ENCODE results near the gene FRMD4A.

Gene FRMD4A
- total RNA-seq, result 0 to 1.7 (median 1.3) reads per million in 9 experiments

DNA sequence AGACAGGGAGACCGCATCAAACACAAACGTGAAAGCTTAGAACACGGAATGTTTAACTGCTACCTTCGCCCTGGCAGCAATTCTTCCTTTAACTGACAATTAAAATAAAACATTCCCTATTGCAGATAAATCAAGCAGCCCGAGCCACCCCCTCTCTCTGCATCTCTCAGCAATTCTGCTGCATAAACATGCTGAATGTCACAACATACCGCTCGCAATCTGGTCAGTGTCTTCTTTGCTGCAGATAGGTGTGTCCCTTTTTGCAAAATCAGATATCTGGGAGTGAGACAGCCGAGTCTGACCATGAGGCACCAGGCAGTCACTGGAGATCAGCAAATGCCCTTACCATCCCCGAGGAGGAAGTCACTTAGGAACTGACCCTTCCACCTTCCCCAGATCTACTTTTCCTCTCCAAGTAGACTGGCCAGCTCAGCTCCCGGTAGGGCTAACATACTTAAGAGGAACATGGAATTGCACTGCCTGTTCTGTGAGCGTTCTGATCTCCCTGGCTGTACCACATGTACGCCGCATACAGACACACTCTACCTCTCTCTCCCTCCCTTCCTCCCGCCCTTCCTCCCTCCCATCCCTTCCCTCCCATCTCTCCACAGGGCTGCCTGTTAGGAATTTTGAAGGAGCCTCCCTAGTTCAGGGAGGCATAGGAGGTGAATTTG is at the start of gene FRMD4A:
Gene FRMD4A, minus strand, starts transcription at position 537 of the 674 bp plus-strand sequence.
- Mint-ChIP-seq H3K36me3 (ENCODE audit: insufficient read depth) (peaks cover 4% of the 10 kb centered on the region), H3K27ac (no peak within 1 kb of the TSS), H3K4me3 (no peak within 1 kb of the TSS), H3K9me3 (no peaks in the 10 kb centered on the region), H3K27me3 (peaks cover 60 to 80% of the 10 kb centered on the region in 2 donors), H3K4me1 (ENCODE audit: low read depth in 2 of 2) (peaks cover 0 to 4% of the 10 kb centered on the region in 2 donors)
- no peak for ATAC-seq (replicated peaks)
- no peak for DNase-seq

DNA sequence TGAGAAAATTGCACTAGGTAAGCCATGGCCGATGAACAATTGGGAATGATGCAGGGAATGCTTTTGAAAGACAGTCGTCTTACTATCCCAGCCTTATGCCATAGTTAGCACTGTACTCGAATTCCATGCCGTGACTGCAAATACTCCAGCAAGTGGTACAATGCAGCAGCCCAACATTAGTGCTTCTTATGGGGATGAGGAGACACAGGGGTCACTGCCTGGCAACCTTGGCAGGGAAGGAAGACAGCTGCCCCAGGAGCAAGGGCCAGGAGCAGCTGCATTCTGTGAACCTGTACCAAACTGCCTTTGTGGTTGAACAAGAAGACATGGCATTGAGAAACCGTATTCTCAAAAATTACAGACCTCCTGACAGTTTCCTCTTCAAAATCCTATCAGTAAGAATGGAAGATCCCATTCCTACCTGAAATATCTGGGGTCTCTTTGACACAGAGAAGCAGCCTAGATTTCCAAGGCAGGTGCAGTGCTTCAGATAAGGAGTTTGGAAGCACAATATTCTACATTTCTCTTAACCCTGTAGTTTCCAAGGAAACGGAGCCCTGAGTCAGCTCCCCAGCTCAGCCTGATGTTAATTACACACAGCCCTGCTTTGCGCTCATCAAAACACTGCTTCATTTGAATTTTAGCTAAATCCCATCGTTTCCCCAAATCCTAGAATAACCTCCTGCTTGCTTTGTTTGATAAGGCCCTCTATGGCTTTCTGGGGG is 49.0 kb upstream of the FRMD4A start:
- Mint-ChIP-seq H3K4me3 (no peak overlapping the region), H3K36me3 (ENCODE audit: insufficient read depth) (peaks cover 2% of the 10 kb centered on the region), H3K27me3 (peaks cover 43 to 65% of the 10 kb centered on the region in 2 donors), H3K4me1 (ENCODE audit: low read depth in 2 of 2) (no peaks in the 10 kb centered on the region), H3K27ac (no peak overlapping the region), H3K9me3 (no peaks in the 10 kb centered on the region)
- ATAC-seq (replicated peaks) (no peak), DNase-seq (no peak)

DNA sequence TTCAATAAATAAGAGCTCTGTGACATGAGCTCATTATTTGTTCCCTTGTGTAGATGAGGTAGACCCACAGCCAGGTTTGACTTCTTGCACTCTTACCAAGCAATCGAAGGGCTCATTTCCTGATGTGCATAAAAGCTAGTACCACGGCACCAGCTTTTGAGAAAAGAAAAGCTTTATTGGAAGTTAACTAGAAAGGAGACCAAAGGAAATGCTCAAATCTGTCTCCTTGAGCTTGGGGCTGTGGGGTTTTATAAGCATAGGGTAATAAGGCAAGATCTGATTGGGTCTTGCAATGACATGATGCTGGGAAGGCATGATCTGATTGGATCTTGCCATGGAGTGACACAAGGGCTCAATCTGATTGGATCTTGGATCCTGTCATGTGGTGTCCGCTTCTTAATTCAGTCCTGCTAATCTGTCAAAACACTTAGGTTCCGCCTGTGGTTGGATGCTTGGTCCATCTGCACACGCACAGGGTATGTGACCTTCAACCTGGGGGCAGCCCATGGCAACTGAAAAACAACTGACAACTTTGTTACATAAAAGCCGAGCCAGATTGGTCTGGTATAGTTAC is 47.8 kb upstream of the FRMD4A start:
- Mint-ChIP-seq H3K4me3 (no peak overlapping the region), H3K9me3 (no peaks in the 10 kb centered on the region), H3K36me3 (ENCODE audit: insufficient read depth) (peaks cover 2% of the 10 kb centered on the region), H3K4me1 (ENCODE audit: low read depth in 2 of 2) (no peaks in the 10 kb centered on the region), H3K27ac (no peak overlapping the region), H3K27me3 (peaks cover 55 to 78% of the 10 kb centered on the region in 2 donors)
- ATAC-seq (replicated peaks) (no peak), DNase-seq (no peak)

DNA sequence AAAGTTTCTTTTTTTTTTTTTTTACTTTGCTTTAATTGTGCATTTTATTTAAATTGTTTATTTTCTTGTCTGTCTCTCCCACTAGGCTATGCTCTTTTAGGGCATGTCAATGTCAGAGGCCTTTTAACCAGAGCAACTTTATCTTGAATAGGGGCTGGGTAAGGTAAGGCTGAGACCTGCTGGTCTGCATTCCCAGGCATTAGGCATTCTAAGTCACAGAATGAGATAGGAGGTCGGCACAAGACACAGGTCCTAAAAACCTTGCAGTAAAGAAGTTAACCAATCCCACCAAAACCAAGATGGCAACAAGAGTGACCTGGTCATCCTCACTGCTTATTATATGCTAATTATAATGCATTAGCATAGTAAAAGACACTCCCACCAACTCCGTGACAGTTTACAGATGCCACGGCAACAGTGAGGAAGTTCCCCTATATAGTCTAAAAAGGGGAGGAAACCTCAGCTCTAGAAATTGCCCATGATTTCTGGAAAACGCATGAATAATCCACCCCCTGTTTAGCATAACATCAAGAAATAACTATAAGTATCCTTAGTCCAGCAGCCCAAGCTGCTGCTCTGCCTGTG is 47.0 kb upstream of the FRMD4A start:
- DNase-seq (no peak), ATAC-seq (replicated peaks) (no peak)
- H3K36me3 Mint-ChIP-seq (ENCODE audit: insufficient read depth), result peaks cover 2% of the 10 kb centered on the region
- no peaks in the 10 kb centered on the region for H3K9me3 Mint-ChIP-seq
- no peak overlapping the region for H3K4me3 Mint-ChIP-seq
- no peaks in the 10 kb centered on the region for H3K4me1 Mint-ChIP-seq (ENCODE audit: low read depth in 2 of 2)
- H3K27ac Mint-ChIP-seq, result no peak overlapping the region
- peaks cover 57 to 85% of the 10 kb centered on the region in 2 donors for H3K27me3 Mint-ChIP-seq

DNA sequence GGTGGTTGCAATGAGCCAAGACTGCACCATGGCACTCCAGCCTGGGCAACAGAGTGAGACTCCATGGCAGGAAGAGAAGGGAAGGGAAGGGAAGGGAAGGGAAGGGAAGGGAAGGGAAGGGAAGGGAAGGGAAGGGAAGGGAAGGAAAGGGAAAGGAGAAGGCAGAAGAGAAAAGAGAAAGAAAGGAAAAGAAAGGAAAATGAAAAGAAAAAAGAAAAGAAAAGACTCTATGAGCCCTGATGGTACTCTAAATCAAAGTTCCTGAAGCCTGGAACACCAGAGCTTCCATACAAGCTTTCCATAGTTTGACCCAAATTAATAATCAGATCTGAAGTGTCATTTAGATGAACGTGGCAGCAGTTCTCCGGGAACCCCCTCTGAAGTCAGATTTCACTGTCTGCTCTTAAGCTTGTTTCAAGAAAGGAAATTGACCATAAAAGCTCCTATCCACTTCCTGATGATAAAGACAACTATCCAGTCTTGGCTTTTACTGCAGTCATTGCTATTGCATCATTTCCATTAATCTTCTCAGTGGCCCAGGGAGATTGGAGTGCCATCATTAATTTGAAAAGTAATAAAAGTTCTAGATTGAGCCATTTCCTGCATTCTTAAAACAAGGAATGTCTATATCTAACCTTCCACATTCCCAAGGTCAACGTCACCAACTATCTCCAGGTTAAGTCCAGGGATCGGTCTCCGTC is 44.2 kb upstream of the FRMD4A start:
- DNase-seq, result no peak

DNA sequence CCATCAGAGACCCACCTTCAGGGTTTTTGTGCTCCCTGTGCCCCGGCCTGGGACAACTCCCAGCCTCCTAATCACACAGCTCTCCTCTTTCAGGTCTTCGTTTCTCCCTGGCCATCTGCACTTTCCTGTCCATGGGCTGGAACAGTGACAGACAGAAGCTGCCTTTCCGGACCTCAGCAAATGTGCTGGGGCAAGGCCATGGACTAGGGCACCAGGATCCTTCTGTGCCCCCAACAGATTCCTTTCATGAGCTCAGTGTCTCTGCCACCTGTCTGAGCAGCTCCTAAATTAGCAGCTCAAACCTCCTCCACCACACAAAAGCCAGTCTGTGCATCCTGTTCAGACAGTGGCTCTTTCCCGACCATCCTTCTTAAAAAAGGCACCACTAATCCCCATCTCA is 41.9 kb upstream of the FRMD4A start:
- H3K27me3 Mint-ChIP-seq, result peaks cover 64 to 99% of the 10 kb centered on the region in 2 donors
- H3K9me3 Mint-ChIP-seq, result no peaks in the 10 kb centered on the region
- peaks cover 2% of the 10 kb centered on the region for H3K36me3 Mint-ChIP-seq (ENCODE audit: insufficient read depth)
- no peak overlapping the region for H3K4me3 Mint-ChIP-seq
- no peak for DNase-seq
- H3K4me1 Mint-ChIP-seq (ENCODE audit: low read depth in 2 of 2), result no peaks in the 10 kb centered on the region
- H3K27ac Mint-ChIP-seq, result no peak overlapping the region
- ATAC-seq (replicated peaks), result no peak

More for the DNA sequence above, 44.2 kb upstream of the FRMD4A start:
- peaks cover 2% of the 10 kb centered on the region for H3K36me3 Mint-ChIP-seq (ENCODE audit: insufficient read depth)
- no peak overlapping the region for H3K27ac Mint-ChIP-seq
- peaks cover 69 to 99% of the 10 kb centered on the region in 2 donors for H3K27me3 Mint-ChIP-seq
- no peak for ATAC-seq (replicated peaks)
- H3K4me3 Mint-ChIP-seq, result no peak overlapping the region
- no peaks in the 10 kb centered on the region for H3K9me3 Mint-ChIP-seq
- H3K4me1 Mint-ChIP-seq (ENCODE audit: low read depth in 2 of 2), result no peaks in the 10 kb centered on the region

DNA sequence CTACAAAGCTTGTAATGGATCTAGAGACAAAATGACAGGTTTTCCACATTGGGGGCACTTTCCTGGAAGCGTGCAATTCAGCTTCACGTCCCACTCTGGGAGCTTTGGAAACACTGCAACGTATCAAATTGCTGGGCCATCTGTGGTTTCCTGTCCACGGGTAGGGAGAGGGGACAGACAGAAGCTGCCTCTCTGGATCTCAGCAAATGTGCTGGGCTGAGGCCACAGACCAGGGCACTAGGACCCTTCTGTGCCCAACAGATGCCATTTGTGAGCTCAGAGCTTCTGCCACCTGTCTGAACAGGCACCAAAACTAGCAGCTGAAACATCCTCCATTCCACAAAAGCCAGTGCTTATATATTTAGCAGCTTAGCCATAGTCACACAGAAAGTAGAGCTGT is 40.9 kb upstream of the FRMD4A start:
- H3K36me3 Mint-ChIP-seq (ENCODE audit: insufficient read depth), result no peaks in the 10 kb centered on the region

DNA sequence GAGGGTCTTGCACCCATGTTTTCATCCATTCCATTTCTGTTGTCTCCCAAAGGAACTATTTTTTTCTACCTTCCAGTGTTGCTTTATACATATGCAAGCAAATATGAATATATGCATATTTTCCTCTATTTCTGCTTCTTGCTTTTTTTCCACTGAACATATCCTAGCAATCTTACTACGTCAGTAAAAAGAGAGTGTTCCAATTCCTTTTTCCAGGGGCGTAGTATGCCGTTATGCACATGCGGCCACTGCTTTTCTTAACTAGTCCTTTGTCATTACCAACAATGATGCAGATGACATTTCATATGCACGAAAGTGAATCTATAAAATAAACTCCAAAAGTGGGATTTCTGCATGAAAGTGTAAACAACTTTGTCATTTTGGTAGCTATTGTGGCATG is 40.2 kb upstream of the FRMD4A start:
- Mint-ChIP-seq H3K27me3 (peaks cover 59 to 82% of the 10 kb centered on the region in 2 donors), H3K9me3 (no peaks in the 10 kb centered on the region), H3K27ac (no peak overlapping the region), H3K4me1 (ENCODE audit: low read depth in 2 of 2) (no peaks in the 10 kb centered on the region), H3K4me3 (no peak overlapping the region), H3K36me3 (ENCODE audit: insufficient read depth) (no peaks in the 10 kb centered on the region)
- ATAC-seq (replicated peaks), result no peak
- DNase-seq, result no peak

More for the DNA sequence above, 40.9 kb upstream of the FRMD4A start:
- DNase-seq (no peak), ATAC-seq (replicated peaks) (no peak)
- no peaks in the 10 kb centered on the region for H3K9me3 Mint-ChIP-seq
- H3K27me3 Mint-ChIP-seq, result peaks cover 64 to 89% of the 10 kb centered on the region in 2 donors
- no peaks in the 10 kb centered on the region for H3K4me1 Mint-ChIP-seq (ENCODE audit: low read depth in 2 of 2)
- H3K27ac Mint-ChIP-seq, result no peak overlapping the region
- no peak overlapping the region for H3K4me3 Mint-ChIP-seq

DNA sequence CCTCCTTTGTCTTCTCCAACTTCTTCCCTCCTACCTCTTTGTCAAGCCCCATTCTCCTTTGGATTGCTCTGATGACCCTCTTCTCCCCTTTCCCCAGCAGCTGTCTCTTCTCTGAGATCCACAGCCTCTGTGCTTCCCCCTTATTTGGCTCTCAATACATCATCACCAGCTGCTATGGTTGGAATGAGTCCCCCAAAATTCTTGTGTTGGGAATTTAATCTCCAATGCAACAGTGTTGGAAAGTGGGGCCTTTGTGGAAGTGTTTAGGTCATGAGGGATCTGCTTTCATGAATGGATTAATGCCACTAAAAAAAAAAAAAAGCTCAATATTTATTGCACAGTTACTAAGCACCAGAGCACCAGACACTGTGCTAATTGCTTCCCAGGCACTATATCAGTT is 39.2 kb upstream of the FRMD4A start:
- H3K4me1 Mint-ChIP-seq (ENCODE audit: low read depth in 2 of 2), result no peaks in the 10 kb centered on the region
- no peaks in the 10 kb centered on the region for H3K9me3 Mint-ChIP-seq
- H3K27ac Mint-ChIP-seq, result no peak overlapping the region
- H3K27me3 Mint-ChIP-seq, result peaks cover 49 to 80% of the 10 kb centered on the region in 2 donors
- ATAC-seq (replicated peaks) (no peak), DNase-seq (no peak)
- H3K4me3 Mint-ChIP-seq, result no peak overlapping the region
- no peaks in the 10 kb centered on the region for H3K36me3 Mint-ChIP-seq (ENCODE audit: insufficient read depth)

DNA sequence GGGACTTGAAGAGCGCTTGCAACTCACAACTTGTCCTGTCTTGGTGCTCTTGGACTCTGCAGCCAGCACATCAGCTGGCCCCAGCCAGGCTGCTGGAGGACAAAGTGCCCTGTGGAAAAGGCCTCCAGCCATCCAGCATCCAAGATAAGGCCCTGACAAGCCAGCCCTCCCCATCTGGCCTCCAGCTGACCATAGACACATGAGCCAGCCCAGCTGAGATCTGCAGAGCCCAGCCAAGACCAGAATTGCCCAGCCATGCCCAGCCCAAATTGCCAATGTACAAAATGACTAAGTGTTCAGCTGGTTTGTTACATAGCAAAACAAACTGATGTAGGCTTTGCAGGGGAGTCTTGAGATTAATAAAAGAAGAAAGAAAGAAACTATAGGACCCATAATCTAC is 36.0 kb upstream of the FRMD4A start:
- Mint-ChIP-seq H3K9me3 (no peaks in the 10 kb centered on the region), H3K27ac (no peak overlapping the region), H3K27me3 (peaks cover 39 to 78% of the 10 kb centered on the region in 2 donors), H3K4me3 (no peak overlapping the region), H3K4me1 (ENCODE audit: low read depth in 2 of 2) (no peaks in the 10 kb centered on the region), H3K36me3 (ENCODE audit: insufficient read depth) (no peaks in the 10 kb centered on the region)
- DNase-seq (no peak), ATAC-seq (replicated peaks) (no peak)

DNA sequence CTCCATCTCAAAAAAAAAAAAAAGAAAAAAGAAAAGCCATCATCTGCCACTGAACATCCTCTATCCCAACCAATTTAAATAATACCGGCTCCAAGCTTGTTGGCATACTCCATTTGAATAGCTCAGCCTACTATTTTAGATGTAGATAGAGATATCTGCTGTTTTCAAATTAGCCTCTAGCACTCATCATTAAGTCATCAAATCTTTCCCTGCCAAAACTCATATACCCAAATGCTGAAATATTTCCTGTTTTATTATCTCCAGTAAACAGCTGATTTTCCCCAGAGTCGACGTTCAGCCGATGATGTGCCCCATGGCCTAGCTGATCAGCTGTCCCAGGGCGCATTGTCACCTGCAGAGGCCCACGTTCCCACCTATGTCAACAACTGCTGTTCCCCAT is 34.5 kb upstream of the FRMD4A start:
- no peaks in the 10 kb centered on the region for H3K9me3 Mint-ChIP-seq
- peaks cover 40 to 63% of the 10 kb centered on the region in 2 donors for H3K27me3 Mint-ChIP-seq

DNA sequence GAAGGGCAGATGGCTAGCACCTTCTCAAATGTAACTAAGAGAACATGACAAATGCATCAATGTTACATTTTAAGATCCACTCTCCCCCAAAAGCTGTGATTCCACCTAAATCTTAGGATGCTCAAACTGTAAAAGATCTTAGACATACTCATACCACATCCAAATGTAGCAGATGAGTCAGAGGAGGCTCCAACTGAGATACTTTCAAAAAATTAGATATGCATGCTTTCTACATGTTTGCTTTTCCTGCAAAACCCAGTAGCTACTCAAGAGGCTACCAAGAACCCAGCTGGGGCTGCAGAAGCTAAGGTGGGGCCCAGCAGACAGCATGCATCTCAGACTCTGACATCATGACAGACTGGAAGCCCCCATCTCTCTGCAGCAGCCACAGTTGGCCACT is 31.4 kb upstream of the FRMD4A start:
- DNase-seq, result no peak
- H3K36me3 Mint-ChIP-seq (ENCODE audit: insufficient read depth), result no peaks in the 10 kb centered on the region
- H3K4me3 Mint-ChIP-seq, result no peak overlapping the region
- no peak overlapping the region for H3K27ac Mint-ChIP-seq
- H3K9me3 Mint-ChIP-seq, result no peaks in the 10 kb centered on the region
- H3K4me1 Mint-ChIP-seq (ENCODE audit: low read depth in 2 of 2), result no peaks in the 10 kb centered on the region
- H3K27me3 Mint-ChIP-seq, result peaks cover 35 to 37% of the 10 kb centered on the region in 2 donors
- no peak for ATAC-seq (replicated peaks)

More for the DNA sequence above, 34.5 kb upstream of the FRMD4A start:
- Mint-ChIP-seq H3K36me3 (ENCODE audit: insufficient read depth) (no peaks in the 10 kb centered on the region), H3K4me1 (ENCODE audit: low read depth in 2 of 2) (no peaks in the 10 kb centered on the region), H3K27ac (no peak overlapping the region), H3K4me3 (no peak overlapping the region)
- ATAC-seq (replicated peaks), result no peak
- DNase-seq, result no peak

DNA sequence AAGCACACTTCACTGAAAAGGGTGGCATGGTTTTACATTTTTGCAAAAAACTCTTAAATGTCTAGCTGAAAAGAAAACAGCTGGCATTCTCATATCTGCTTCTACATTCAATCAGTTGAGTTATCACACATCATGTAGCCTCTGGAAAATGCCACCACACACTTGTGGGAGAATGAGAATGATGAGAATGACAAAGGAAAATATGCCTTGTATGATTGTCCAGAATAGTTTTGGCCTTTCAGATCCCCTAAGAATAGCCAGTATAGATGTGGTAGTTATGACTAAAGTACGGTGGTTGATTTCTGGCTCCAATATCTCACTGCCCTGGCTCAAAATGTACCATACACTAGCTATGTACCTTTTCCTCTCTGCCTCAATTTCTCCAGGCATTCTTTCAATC is 30.2 kb upstream of the FRMD4A start:
- ATAC-seq (replicated peaks), result no peak
- Mint-ChIP-seq H3K27me3 (peaks cover 47 to 48% of the 10 kb centered on the region in 2 donors), H3K36me3 (ENCODE audit: insufficient read depth) (no peaks in the 10 kb centered on the region), H3K4me3 (no peak overlapping the region), H3K4me1 (ENCODE audit: low read depth in 2 of 2) (no peaks in the 10 kb centered on the region), H3K27ac (no peak overlapping the region), H3K9me3 (no peaks in the 10 kb centered on the region)
- no peak for DNase-seq
